GM18951 (cell line): ENCODE results near the gene STH.

Experiments
- POLR2A ChIP-seq: IDR thresholded peaks from 4 replicates; pipeline ENCODE4 v1.6.1; 2011; ENCODE audit warnings: mild to moderate bottlenecking; ENCODE audit not compliant: insufficient read length, insufficient read depth; ENCODE audit errors: extremely low read depth
- in situ Hi-C: fragments of 300-500 bp; cut with MboI; formaldehyde crosslinking; loops from one replicate; pipeline ENCODE4 v1.12.0; 2022; ENCODE audit warnings: low sequenced_read_pairs, mixed read lengths, inconsistent platforms; ENCODE audit not compliant: unreplicated experiment

Gene STH

DNA sequence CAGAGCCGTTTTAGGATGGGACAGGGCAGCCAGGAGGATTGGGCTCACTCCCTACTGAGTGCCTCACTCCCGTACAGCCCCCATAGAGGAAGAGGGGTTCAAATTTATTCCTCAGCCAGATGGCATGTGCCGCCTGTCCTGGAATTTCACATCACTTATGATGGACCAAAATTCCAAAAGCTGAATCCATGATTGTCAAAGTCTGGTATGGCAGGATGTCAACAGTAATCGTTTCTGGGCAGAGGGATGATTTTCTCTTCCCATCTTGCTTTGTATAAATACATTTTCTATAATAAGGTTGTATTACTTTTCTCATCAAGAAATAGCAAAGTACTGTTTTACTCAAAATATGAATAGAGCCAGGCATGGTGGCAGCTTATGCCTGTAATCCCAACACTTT lies 38.7 kb upstream of the STH start:
- in situ Hi-C loops = no loop called here
- no peak for TF ChIP-seq POLR2A

DNA sequence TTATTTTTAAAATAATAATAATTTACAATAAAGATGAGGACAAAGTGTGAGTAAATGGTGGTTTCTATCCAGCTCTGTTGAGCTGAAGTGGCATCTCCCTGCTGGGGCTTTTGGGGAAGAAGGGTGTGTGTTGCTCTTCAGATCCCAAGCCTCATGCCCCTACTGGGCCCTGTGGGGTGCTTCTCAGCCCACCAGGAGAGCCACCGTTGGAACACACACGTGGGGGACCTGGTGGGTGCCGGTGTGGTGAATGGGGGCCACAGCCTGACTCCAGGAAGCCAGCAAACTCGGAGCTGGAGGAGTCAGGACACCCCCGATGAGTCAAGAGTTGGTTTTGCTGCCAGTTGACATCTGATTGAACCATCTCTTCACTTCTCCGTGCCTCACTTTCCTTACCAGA lies 37.8 kb upstream of the STH start:
- in situ Hi-C loops = no loop called here
- TF ChIP-seq POLR2A = no peak

DNA sequence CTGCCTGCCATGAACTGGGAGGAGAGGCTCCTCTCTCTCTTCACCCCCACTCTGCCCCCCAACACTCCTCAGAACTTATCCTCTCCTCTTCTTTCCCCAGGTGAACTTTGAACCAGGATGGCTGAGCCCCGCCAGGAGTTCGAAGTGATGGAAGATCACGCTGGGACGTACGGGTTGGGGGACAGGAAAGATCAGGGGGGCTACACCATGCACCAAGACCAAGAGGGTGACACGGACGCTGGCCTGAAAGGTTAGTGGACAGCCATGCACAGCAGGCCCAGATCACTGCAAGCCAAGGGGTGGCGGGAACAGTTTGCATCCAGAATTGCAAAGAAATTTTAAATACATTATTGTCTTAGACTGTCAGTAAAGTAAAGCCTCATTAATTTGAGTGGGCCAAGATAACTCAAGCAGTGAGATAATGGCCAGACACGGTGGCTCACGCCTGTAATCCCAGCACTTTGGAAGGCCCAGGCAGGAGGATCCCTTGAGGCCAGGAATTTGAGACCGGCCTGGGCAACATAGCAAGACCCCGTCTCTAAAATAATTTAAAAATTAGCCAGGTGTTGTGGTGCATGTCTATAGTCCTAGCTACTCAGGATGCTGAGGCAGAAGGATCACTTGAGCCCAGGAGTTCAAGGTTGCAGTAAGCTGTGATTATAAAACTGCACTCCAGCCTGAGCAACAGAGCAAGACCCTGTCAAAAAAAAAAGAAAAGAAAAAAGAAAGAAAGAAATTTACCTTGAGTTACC lies 36.7 kb upstream of the STH start:
- no peak for TF ChIP-seq POLR2A
- in situ Hi-C loops = no loop called here

DNA sequence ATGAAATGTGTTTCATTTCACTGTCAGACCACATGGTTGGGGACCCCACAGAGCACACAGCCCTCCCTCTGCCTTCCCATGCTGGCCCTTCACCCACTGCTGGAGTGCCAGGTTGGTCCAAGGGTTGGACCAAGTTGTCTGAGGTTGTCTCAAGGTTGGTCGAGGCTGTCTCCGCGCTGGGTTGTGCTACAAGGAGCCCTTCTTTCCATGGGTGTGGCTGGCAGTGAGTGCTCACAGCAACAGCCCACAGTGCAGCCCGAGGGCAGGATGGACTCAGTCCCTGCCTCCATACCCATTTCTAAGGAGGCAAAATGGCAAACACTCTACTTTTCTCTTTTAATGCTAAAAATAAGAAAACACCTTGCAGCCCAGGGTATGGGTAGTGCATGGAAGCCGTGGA lies 35.8 kb upstream of the STH start:
- no peak for TF ChIP-seq POLR2A
- in situ Hi-C loops = no loop called here

DNA sequence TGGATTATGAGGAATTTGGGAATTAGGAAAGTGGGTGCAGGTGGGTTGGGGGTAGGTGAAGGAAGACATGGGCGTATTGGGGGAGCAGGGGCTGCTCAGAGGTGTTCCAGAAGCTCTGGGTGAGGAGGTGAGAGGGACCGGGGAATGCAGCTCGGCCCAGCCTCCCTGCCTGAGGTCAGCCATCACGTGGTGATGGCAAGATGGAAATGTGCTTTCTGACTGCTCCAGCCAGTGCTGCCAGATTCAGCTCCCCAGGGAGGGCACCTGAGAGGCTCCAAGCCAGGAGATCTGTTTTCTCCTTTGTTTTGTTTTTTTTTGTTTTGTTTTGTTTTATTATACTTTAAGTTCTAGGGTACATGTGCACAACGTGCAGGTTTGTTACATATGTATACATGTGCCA lies 35.2 kb upstream of the STH start:
- in situ Hi-C loops = no loop called here
- no peak for TF ChIP-seq POLR2A

DNA sequence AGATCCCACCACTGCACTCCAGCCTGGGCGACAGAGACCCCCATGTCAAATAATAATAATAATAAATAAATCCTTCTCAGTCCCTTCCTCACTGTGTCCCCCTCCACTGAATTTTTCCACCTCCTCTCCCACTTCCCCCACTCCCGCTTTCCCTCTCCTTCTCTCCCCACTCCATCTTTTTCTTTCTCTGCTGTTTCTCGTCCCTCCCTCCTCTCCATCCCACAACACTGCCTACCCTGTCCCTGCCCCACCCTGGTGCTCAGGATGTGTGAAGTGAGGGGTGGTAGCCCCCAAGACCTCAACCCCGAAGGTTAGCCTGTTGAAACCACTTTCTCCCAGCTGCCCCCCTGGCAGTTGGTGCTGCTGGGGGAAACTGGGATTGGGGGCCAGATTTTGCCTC lies 34.4 kb upstream of the STH start:
- in situ Hi-C loops = no loop called here
- TF ChIP-seq POLR2A = no peak

DNA sequence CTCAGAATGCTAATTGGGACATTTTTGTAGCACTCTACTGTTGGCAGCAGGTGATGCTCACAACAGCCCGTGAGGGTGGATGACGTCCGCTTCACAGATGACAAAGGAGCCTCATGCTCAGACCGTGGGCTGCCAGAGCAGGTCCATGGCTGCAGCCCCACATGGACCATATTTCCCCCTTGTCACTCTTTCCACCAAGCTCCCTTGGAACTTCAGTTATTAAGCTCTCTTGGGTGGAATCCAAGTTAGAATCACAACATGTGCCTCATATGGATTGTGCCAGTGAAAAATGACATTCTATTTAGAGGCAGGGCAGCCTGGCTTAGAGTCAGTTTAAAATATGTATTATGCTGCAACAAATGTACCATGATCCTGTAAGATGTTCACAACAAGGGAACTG lies 33.2 kb upstream of the STH start:
- TF ChIP-seq POLR2A = no peak
- in situ Hi-C loops = no loop called here

DNA sequence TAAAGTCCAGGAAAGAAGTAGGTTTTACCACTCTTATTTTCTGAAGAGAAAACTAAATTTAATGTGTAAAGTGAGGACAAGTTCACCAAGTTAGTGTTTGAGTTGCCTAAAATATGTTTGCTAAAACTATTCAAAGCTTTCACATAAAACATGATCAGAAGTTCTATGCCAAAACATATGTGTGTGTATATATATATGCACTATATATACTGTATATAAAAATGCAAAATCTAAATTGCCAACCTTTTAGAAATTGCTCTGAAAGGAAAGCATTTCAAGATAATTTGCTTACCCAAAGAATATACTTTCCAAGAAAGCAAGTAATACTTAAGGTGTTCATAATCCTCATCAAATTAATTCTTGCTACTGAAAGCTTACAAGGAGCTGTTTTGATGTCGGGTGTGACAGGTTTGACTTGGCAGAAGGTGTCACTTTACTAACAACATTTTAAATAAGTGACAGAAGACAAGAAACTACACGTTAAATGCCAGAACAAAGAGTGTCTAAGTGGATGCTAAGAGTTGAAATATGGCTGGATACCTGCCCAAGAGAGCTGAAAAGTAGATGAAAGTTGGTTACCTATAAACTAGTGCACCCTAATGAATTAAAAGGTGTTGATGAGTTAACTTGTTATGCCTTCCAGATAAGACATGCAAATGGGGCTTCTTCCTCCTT lies 32.3 kb upstream of the STH start:
- in situ Hi-C loops = no loop called here
- no peak for TF ChIP-seq POLR2A

DNA sequence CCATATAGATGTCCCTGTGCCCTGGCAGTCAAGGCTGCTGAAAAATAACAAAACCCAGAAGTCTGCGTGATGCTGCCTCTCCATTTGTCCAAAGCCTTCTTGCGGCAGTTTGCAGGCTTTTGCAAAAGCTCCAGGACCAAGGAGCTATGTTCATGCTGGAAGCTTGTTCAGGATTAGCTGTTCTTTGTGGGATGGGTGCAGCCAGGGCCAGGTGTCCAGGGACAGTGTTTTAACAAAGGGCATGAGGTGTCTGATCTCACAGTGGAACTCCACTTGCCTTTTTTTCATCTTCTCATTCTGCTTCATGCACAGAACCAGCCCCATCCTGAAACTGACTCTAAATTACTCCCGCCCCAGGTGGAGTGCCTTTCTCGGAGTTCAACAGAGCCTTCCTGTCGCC lies 31.7 kb upstream of the STH start:
- in situ Hi-C loops = no loop called here

DNA sequence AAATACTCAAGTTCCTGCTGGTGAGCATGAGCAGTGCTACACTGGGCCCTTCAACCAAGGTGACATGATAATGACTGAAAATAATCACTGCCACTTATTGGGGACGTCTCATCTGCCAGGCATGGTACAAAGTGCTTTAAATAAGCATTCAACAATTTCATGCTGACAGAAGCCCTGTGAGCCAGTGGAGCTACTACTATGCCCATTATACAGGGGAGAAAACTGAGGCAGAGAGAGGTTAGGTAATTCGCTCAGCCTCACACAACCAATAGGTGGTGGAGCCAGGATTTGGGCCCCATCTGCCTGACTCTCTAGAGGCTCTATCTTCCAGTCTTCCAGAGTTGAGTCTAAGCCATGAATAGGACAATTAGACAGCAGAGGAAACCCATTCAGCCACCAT lies 30.3 kb upstream of the STH start:
- in situ Hi-C loops = no loop called here

More for the DNA sequence above, 31.7 kb upstream of the STH start:
- no peak for TF ChIP-seq POLR2A

DNA sequence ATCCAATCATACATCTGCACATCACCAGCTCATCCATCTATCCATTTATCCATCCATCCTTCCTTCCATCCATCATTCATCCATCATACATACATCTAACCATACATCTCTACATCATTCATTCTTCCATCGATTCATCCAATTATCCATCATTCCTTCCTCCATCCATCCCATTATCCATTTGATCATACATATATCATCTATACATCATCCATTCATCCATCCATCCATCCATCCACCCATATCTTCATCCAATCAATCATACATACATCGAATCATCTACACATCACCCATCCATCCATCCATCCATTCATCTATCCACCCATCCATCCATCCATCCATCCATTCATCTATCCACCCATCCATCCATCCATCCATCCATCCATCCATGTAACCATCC lies 29.3 kb upstream of the STH start:
- in situ Hi-C loops = no loop called here
- TF ChIP-seq POLR2A = no peak

More for the DNA sequence above, 30.3 kb upstream of the STH start:
- TF ChIP-seq POLR2A = no peak

DNA sequence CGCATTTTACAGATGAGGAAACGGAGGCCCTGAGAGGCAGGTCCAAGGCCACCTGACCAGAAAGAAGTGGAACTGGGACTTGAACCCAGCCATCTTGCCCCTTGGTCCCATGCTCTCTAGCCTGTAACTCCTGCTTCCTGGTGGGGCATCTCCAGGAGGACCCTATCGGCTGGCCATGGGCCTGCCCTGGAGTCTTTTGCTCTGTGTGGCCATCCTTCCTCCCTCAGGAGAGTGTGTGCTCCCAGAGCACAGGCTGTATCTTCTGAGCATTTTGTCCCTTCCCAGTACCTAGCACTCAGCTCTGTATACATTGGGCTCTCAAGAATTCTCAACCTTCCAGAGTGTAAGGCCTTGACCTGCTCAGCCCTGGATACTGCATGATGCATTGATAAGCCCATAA lies 28.4 kb upstream of the STH start:
- no peak for TF ChIP-seq POLR2A
- in situ Hi-C loops = no loop called here

DNA sequence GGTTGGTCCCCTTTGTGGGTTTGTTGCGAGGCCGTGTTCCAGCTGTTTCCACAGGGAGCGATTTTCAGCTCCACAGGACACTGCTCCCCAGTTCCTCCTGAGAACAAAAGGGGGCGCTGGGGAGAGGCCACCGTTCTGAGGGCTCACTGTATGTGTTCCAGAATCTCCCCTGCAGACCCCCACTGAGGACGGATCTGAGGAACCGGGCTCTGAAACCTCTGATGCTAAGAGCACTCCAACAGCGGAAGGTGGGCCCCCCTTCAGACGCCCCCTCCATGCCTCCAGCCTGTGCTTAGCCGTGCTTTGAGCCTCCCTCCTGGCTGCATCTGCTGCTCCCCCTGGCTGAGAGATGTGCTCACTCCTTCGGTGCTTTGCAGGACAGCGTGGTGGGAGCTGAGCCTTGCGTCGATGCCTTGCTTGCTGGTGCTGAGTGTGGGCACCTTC lies 27.3 kb upstream of the STH start:
- in situ Hi-C loops = no loop called here
- no peak for TF ChIP-seq POLR2A

DNA sequence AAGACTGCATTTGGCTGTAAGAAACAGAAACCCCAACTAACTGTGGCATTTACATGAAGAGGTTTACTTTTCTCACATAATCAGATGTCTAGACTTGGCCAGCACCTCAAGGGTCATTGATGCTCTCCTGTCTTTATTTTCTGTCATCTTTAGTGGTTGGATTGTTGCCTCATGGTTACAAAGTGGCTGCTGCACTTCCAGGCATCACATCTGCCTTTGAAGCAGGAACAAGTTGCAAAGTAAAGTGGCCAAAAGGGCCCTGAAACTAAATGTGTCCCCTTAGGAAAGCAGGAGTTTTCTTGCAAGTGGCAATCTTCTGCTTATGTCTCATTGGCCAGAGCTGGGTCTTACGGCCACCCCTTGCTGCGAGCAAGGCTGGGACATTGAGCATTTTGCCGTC lies 26.5 kb upstream of the STH start:
- in situ Hi-C loops = no loop called here
- no peak for TF ChIP-seq POLR2A
